ENCODE data around the gene PCDHGC3.

DNA sequence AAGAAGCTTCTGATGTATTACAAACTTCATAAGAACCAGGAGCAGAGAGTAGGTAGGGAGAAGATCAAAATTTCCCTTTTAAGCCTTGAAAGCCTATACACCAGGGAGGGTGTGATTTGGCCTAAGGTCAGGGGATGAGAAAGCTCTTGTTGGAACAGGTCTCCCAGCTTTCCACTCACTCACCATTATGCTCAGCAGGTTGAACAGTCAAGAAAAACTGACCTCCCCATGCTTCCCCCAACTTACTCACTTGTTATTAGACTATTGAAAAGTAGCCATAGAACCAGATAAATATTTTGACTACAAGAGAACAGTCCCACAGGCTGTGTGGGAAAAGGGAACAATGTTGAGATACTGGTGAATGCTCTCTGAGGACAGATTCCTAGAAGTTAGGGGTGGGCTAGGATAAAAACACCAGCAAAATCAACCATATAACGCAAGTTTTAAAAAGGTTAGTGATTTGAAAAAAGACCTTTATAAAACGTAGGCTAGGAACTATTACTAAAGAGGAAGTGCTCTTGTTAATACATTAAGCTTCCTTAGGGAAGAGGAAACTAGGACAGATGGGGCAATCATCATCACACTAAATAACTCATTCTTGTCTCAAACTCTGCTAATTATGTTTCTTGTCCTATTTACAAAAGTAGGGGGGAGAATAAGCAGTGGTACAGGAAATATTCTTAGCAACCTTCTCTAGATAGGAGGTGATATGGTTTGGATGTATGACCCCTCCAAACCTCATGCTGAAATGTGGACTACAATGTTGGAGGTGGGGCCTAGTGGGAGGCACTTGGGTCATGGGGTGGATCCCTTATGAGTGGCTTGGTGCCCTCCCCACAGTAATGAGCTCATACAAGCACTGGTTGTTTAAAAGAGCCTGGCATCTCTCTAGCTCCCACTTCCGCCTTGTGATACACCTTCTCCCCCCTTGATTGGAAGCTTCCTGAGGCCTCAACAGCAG, 44.1 kb downstream of the PCDHGC3 start:
- TF ChIP-seq, protein P1, sequence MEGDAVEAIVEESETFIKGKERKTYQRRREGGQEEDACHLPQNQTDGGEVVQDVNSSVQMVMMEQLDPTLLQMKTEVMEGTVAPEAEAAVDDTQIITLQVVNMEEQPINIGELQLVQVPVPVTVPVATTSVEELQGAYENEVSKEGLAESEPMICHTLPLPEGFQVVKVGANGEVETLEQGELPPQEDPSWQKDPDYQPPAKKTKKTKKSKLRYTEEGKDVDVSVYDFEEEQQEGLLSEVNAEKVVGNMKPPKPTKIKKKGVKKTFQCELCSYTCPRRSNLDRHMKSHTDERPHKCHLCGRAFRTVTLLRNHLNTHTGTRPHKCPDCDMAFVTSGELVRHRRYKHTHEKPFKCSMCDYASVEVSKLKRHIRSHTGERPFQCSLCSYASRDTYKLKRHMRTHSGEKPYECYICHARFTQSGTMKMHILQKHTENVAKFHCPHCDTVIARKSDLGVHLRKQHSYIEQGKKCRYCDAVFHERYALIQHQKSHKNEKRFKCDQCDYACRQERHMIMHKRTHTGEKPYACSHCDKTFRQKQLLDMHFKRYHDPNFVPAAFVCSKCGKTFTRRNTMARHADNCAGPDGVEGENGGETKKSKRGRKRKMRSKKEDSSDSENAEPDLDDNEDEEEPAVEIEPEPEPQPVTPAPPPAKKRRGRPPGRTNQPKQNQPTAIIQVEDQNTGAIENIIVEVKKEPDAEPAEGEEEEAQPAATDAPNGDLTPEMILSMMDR (conservative IDR thresholded peaks at IDR 0.05; ENCODE audit: low read depth, low read length) = no peak
- TF ChIP-seq EZH2 (IDR thresholded peaks at IDR 0.05; ENCODE audit: borderline replicate concordance, low read depth, low read length, poor library complexity, severe bottlenecking) = no peak

Measured in A673 (cell line).